HG02678 (cell line): Measurements from ENCODE around the gene MGME1.
"Not testable (repeated sequence)": the region's sequence is repeated elsewhere in the genome, so short reads cannot be mapped to it uniquely, and the experiment has no call there.

Source experiments
- ATAC-seq: cut with Tn5 transposase; IDR thresholded peaks from one replicate; pipeline ENCODE4 v1.9.1; 2021; ENCODE audit warnings: mild to moderate bottlenecking, moderate library complexity; ENCODE audit not compliant: unreplicated experiment

Gene MGME1

DNA sequence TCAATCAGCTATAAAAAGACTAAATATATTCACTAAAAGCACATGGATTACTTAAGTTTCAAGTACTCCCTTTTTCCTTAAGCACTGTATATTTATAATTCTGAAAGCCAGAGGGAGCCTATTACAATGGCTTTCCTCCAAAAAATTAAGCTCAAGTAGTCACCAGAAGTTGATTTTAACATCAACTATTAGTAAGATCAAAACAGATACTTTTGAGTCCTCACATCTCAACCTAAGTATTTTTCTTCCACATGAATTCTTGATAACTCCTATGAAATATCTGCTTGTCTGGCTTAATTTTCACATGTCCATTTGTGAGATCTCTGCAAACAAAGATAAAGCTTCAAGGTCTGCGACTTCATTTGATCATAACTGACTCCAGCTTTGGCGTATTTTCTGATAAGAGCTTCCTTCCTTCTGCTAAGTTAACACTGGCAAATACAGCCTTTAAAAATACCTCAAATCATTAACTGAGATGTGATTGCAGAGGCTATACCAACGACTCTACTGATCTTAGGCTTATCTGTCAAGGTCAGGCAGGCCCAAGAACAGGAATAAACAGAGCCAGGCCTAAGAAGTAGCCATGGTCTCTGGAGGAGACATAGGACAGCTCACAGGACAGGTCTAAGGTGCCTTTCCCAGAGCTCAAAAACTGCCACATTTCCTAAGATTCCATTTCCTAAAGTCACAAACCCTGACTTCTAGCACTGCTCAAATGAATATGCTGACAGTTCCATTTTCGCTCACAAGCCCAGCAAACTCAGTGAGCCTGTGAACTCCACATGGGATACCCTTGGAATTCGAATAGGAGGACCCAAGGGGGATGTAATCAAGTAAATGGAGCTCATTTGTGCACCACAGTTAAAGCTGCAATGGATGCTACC lies 10.2 kb upstream of the MGME1 start:
- ATAC-seq, result no peak

DNA sequence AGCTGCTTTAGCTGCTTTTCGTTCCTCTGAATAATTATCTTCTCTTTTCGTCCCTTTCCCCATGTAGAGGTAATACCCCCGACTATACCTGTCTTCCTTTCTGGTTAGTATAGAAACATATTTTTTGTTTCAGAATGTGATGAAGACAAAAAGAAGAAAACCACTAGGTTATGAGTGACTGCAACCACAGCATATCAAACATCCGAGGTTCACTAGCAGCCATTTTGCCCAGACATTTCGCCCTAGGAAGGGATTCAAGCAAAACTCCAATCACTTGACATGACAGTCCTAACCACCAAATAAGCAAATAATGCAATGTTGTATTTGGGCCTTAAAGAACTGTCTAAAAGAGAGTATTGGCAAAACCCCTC lies 9.6 kb upstream of the MGME1 start:
- ATAC-seq, result no peak

DNA sequence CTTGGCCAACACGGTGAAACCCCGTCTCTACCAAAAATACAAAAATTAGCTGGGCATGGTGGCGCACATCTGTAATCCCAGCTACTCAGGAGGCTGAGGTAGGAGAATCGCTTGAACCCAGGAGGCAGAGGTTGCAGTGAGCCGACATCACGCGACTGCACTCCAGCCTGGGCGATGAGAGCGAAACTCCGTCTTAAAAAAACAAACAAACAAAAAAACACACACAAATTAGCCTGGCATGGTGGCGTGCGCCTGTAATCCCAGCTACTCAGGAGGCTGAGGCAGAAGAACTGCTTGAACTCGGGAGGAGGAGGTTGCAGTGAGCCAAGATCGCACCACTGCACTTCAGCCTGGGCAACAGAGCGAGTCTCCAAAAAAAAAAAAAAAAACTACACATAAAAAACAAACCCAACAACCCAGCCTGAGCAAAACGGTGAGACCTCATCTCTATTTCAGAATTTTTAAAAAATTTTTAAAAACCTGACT lies 8.4 kb upstream of the MGME1 start:
- not testable (repeated sequence) for ATAC-seq

DNA sequence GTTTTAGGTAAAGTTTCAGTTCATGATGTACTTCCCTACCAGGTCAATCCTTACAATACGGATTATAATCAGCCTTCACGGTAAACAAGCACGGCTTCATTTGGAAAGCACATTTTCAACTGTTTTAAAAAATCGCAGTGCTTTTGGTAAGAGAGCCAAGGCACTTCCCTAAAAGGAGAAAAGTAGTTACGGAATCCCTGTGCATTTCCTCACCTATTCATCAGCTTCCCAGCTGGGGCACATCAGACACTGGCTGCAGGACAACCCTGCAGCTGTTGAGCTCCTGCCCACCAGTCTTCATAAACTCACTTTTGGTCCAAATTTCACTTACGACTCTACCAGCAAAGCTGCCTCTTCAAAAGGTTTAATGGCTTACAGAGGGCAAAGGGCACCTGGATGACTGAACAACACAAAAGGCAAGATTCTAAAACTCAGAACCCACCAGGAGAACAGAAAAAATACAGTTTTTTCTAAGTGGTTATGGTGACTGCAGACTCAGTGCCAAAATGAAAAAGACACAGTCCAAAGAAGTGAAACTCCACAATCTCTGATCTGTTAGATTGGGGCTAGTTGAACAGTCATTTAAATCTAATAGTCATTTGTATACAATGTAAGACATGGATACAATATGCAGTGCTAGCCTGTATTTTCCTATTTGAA lies 7.8 kb upstream of the MGME1 start:
- no peak for ATAC-seq

DNA sequence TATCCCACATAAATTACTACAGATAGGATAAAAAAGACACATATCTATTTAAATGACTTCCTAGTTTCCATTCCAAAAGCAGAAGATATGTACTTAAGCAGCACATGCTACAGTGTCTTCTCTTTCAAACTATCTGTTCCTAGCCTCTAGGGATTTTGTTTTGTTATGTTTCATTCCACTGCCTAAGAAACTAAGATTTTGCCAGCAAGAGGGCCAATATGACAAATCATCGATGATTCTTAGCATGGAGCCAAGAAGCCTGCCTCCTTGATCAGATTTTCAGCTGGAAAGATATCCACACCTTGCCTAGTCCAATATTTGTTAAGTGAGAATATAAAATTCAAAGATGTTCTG lies 7.3 kb upstream of the MGME1 start:
- no peak for ATAC-seq

DNA sequence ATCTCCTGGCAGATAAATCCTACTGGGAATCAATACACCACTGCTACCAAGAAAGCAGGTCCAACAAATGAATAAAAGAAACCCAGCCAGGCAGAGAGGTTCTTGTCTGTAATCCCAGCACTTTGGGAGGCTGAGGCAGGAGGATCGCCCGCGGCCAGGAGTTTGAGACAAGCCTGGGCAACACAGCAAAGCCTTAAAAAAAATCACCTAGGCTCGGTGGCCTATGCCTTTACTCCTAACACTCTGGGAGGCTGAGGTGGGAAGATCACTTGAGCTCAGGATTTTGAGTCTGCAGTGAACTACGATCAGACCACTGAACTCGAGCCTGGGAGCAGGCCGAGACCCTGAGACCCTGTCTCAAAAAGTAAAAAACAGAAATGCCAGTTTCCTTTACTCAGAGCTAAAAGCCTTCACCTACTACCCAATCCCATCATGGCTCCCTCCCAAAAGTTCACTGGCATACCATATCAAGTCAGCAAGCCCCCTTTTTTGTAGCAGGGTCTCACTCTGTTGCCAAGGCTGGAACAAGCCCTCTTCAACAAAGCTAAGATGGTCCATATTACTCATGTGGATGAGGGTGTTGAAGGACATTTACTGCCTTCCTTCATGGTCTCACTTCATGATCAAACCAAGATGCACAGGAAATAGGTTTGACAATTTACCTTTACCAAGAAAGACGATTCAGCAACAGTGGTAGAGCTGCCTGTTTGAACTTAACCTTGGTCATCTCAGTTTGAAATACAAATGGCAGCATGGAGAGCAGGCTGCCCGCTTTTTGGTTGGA lies 5.5 kb upstream of the MGME1 start:
- ATAC-seq, result no peak

GRCh38 chr20:17964073-17964472 lies 4.7 kb upstream of the MGME1 start:
- no peak for ATAC-seq

GRCh38 chr20:17964632-17965031 lies 4.2 kb upstream of the MGME1 start:
- ATAC-seq, result no peak

DNA sequence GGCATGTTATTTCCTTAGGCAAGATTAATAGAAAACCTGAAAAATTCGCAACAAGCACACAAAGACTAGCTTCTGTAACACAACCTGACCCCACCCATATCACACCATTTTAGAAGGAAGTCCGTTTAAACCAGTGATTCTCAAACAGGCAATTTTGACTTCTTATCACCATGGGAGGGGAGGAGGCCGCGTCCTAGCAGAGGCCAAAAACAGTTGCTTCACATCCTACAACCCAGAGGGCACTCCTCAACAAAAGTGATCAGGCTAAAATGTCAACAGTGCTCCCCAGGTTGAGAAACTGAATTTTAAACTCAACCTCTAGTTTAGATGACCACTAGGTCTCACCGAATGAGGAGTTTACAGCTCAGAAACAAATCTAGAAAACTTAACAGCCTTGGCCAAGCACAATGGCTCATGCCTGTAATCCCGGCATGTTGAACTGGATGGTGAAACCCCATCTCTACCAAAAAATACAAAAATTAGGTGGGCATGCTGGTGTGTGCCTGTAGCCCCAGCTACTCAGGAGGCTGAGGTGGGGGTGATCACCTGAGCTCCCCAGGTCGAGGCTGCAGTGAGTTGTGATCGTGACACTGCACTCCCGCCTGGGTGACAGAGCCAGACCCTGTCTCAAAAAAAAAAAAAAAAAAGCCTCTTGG lies 3.6 kb upstream of the MGME1 start:
- no peak for ATAC-seq

DNA sequence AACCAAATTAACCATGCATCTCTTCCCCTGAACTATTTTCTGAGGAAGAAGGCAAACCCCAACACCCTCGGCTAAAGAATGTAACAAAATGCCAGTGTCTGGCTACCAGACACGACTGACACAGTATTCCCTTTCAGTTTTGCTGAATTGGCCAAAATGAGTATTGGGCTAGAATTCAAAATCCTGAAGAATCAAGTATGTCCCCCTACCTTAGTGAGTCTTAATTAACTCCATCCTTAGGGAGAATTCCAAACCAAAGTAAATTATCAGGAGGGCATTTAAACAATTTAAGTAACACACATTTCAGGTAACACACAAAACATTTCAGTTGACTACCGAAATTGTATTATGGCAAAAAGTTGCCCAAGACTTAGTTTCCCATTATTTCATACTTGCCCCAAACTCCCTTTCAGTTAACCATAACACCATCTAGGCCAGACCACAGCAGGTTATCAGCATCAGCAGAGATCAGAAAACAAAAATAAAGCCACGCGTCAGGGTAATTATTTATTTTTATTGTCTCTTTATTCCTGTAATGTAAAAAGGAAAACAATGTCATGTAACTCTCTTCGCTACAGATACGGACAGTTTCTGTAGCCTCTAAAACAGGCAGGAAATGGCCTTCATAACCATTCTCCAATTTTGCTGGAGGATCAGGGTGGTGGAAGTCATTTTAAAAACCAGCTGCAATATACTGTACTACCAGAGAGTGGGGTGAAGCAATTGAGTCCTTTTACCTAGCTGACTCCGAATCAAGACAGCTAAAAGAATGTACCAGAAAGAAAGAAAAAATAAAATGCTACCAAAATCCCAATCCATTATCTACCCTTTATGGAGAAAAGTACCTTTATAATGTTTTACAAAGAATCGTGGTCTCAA lies 2.1 kb upstream of the MGME1 start:
- no peak for ATAC-seq

DNA sequence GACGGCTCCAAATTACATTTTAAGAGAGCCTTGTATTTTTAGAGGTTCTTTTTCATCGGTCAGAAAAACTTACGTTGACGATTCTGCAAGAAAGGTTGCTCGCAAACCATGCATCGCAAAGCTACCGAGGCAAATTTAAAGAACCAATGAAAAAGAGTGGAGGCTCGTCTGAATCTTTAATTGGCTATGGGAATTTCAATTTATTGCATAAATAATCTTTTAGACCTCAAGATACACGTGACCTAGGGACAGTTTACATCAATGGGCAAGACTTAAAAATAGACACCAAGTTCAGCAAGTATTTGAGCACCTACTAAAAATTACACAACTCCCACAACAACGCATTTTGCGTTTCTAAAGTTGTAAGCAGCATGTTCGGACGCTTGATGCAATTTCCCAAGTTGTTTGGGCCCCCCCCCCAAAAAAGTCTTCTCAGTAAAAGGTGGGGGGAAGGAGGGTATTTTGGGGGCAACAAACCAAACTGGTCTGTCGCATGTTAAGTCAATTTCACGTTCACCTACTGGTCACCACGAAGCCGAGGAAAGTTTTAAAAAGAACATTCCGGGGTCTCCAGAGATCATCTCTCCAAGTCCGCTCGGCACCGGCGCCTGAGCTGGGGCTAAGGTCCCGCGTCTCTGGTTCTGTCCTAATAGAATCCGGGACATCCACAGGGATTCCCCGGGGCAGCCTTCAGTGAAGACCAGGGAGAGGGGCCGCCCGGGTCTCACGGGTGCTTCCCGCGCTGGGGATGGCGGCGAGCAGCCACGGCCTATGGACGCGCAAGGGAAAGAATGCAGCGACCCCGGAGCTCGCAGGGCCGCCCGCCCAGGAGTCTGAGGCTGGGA lies 1.1 kb upstream of the MGME1 start:
- peak; percentile 4 for ATAC-seq

DNA sequence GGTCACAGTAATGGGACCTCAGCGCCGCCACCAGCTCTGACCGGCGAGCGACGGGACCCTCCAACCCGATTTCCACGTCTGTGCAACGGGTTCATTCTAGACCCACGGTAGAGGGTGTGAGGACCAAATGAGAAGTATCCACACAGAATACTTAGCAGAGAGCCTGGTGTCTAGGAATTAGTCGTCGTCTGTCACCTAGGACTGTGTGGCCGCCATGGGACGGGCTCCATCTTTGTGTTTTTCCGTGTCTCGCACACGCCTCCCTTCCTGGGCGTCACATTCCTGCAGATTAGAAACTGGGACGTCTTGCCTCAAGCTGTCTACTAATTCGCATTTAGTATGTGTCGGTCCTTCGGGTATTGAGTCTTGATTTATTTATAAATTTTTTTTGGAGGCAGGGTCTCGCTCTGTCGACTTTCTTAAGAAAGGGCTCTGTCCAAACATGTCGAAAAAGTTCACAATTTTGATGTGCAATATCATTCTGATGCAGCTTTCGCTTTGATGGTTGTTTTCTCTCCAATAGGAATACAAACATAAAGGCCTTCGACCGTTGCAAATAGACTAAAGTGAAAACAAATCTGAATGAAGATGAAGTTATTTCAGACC lies 563 bp downstream of the MGME1 start:
- ATAC-seq, result peak; percentile 10

DNA sequence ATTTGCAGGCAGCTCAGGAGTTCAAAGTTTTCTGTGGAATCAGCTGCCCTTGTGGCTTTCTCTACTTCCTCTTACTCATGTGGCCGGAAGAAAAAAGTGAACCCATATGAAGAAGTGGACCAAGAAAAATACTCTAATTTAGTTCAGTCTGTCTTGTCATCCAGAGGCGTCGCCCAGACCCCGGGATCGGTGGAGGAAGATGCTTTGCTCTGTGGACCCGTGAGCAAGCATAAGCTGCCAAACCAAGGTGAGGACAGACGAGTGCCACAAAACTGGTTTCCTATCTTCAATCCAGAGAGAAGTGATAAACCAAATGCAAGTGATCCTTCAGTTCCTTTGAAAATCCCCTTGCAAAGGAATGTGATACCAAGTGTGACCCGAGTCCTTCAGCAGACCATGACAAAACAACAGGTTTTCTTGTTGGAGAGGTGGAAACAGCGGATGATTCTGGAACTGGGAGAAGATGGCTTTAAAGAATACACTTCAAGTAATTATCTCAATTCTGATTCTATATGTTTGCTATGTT lies 1.1 kb downstream of the MGME1 start:
- no peak for ATAC-seq

DNA sequence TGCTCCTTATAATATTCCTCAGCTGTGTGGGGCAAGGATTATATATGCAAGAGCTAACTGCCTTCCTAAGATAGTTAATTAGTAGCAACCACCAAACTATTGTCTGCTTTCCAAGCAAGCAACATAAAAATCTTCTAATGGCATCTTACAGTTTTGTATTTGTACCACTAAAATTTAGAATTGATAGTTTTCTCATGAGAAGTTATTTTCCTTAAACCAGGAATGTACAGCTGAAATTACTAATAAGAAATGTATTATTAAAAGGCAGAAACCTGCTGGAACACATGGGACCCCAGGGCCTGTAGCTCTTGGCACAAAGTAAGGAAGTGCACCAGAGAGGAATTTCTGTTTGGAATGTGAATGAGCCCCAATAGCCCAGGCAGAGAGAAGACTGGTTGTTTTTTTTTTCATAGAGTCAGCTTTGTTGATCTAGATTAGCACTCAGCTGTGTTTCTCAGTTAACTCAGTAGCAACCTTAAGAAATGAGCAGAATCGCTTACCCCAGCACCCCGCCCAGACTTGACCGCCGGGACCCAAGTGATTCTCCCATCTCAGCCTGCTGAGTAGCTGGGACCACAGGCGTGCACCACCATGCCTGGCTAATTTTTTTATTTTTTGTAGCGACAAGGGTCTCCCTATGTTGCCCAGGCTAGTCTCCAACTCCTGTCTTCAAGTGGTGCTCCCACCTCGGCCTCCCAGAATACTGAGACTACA lies 2.6 kb downstream of the MGME1 start:
- ATAC-seq, result no peak

GRCh38 chr20:17972121-17972520 lies 3.3 kb downstream of the MGME1 start:
- no peak for ATAC-seq

GRCh38 chr20:17976305-17976704 lies 7.5 kb downstream of the MGME1 start:
- no peak for ATAC-seq

DNA sequence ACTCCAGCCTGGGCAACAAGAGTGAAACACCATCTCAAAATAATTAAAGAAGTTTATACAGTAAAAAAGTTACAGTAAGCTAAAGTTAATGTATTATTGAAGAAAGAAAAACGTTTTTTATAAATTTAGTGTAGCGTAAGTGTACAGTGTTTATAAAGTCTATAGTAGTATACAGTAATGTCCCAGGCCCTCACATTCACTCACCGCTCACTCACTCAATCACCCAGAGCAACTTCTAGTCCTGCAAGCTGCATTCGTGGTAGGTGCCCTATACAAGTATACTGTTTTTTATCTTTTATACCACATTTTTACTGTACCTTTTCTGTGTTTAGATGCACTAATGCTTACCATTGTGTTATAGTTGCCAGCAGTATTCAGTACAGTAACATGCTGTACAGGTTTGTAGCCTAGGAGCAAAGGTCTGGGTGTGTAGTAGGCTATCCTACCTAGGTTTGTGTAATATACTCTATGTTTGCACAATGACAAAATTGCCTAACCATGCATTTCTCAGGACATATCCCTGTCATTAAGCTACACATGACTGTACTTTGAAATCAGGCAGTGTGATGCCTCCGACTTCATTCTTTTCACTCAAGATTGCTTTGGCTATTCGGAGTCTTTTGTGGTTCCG lies 16.7 kb downstream of the MGME1 start:
- ATAC-seq, result no peak
